ENCODE results near the gene ADCYAP1R1.

GRCh38 chr7:31069860-31070555, 17.9 kb downstream of the ADCYAP1R1 start:
- TF ChIP-seq POLR2A (IDR thresholded peaks at IDR 0.05): no peak
- TF ChIP-seq, protein P1, sequence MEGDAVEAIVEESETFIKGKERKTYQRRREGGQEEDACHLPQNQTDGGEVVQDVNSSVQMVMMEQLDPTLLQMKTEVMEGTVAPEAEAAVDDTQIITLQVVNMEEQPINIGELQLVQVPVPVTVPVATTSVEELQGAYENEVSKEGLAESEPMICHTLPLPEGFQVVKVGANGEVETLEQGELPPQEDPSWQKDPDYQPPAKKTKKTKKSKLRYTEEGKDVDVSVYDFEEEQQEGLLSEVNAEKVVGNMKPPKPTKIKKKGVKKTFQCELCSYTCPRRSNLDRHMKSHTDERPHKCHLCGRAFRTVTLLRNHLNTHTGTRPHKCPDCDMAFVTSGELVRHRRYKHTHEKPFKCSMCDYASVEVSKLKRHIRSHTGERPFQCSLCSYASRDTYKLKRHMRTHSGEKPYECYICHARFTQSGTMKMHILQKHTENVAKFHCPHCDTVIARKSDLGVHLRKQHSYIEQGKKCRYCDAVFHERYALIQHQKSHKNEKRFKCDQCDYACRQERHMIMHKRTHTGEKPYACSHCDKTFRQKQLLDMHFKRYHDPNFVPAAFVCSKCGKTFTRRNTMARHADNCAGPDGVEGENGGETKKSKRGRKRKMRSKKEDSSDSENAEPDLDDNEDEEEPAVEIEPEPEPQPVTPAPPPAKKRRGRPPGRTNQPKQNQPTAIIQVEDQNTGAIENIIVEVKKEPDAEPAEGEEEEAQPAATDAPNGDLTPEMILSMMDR (IDR thresholded peaks at IDR 0.05 in 8 of 11, conservative IDR thresholded peaks at IDR 0.05 in 3 of 11): no peak
- no peak for TF ChIP-seq POLR2AphosphoS5 (IDR thresholded peaks at IDR 0.05)
